GM12874 (cell line): ENCODE measurements around the gene CASZ1.

ENCODE experiments used
- CTCF ChIP-seq: IDR thresholded peaks from 2 replicates; pipeline ENCODE4 v1.5.1; 2011; ENCODE audit warnings: low read depth, mild to moderate bottlenecking, control low read depth, low read length, moderate library complexity; ENCODE audit not compliant: insufficient read depth

The CASZ1 gene

GRCh38 chr1:10734962-10735544 is 61.4 kb downstream of the CASZ1 start:
- no peak for TF ChIP-seq CTCF

GRCh38 chr1:10734375-10734774 is 62.1 kb downstream of the CASZ1 start:
- no peak for TF ChIP-seq CTCF

GRCh38 chr1:10733474-10734366 is 62.7 kb downstream of the CASZ1 start:
- TF ChIP-seq CTCF: no peak

- TF ChIP-seq CTCF: no peak
These were observed 65.5 kb downstream of the CASZ1 start for GRCh38 chr1:10730985-10731384.

GRCh38 chr1:10728595-10729410 is 67.6 kb downstream of the CASZ1 start:
- TF ChIP-seq CTCF: no peak

GRCh38 chr1:10727751-10728232 is 68.7 kb downstream of the CASZ1 start:
- TF ChIP-seq CTCF: no peak

GRCh38 chr1:10726355-10726754 is 70.1 kb downstream of the CASZ1 start:
- no peak for TF ChIP-seq CTCF
